ENCODE measurements around the gene KTN1. TPM values are rescaled to one million over a fixed set of nuclear protein-coding genes. Genes with fewer than 3 reads are reported as not detected.

The KTN1 gene
- total RNA-seq, 1 donor = 167 TPM

DNA sequence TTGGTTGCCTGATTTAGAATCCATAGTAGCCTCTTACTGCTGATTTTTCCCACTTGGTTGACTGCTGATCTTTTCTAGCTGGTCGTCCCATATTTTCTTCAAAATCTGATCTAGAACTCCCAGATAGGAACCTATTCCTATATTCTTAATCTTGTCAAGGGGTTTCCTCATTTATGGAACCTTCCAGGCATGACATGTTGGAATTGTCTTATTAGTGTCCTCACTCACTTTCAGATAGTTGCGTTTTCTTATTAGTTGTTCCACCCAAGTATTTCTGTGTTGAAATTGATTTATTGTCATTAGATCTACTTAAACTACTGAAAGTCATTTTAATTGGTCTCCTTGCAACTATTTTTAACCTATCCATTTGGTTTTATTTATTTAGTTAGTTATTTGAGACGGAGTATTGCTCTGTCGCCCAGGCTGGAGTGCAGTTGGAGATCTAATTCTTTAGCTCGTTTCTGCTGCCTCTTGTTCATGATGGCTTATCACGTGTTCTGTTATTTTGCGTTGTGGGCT lies 25.0 kb downstream of the KTN1 start:
- no peak overlapping the region for H3K4me3 ChIP-seq (ENCODE audit: low read depth, low read length)
- TF ChIP-seq, protein P1, sequence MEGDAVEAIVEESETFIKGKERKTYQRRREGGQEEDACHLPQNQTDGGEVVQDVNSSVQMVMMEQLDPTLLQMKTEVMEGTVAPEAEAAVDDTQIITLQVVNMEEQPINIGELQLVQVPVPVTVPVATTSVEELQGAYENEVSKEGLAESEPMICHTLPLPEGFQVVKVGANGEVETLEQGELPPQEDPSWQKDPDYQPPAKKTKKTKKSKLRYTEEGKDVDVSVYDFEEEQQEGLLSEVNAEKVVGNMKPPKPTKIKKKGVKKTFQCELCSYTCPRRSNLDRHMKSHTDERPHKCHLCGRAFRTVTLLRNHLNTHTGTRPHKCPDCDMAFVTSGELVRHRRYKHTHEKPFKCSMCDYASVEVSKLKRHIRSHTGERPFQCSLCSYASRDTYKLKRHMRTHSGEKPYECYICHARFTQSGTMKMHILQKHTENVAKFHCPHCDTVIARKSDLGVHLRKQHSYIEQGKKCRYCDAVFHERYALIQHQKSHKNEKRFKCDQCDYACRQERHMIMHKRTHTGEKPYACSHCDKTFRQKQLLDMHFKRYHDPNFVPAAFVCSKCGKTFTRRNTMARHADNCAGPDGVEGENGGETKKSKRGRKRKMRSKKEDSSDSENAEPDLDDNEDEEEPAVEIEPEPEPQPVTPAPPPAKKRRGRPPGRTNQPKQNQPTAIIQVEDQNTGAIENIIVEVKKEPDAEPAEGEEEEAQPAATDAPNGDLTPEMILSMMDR (IDR thresholded peaks at IDR 0.05; ENCODE audit: insufficient read depth, low read depth, low read length) = no peak
- DNase-seq (ENCODE audit: low read depth) = no peak

DNA sequence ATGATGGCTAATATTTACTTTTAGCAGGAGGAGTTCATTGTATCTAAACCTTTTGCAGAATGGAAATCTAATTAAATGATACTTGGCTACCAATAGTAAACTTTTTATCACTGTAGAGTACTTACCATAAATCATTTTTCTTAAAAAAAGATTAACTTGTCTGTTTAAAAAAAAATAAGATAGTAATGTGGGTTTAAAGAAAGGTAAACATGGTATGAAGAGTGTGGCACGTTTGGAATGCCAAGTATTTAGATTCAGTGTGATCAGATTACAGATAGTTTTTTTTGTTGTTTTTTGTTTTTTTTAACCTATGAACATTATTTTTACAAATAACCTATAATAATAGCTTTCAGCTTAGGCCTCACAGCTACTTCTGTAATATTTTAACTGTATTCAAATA lies 25.8 kb downstream of the KTN1 start:
- no peak overlapping the region for H3K4me3 ChIP-seq (ENCODE audit: low read depth, low read length)
- no peak for DNase-seq (ENCODE audit: low read depth)
- TF ChIP-seq, protein P1 (IDR thresholded peaks at IDR 0.05; ENCODE audit: insufficient read depth, low read depth, low read length) = no peak

DNA sequence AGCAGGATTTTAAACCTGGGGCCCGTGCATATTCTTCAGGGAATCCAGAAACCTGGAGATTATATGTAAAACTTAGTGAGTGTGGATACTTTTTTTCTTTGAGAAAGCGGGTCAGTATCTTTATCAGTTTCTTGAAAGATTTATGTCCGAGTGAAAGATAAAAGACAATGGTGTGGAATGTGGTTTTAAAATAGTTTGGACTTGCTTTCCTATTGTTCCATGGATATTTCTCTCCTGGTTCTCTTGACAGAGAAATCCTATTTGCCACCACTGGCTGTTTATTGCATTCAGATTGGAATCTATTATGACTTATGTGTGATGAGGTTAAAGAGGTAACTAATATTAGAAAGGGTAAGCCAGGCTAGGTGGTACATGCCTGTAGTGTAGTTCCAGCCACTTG lies 27.4 kb downstream of the KTN1 start:
- TF ChIP-seq, protein P1 (IDR thresholded peaks at IDR 0.05; ENCODE audit: insufficient read depth, low read depth, low read length) = no peak
- DNase-seq (ENCODE audit: low read depth) = no peak
- no peak overlapping the region for H3K4me3 ChIP-seq (ENCODE audit: low read depth, low read length)

DNA sequence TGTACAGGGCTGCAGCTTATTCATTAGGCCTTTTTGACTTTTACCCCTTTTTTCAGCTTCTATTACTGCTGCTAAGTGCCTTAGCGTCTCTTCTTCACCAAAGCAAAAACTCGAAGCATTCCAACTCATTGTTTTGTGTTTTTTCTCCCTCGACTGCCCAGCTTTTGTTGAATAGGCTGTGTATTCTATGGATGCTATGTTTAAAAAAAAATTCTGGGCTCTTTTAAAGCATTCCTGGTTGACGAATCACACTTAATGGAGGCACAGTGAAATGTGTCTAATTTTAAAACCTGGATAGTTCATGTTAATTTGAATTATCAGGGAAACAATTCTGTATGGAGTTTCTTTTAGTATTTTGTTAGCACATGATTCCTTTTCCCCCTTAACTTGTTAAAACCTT lies 29.7 kb downstream of the KTN1 start:
- H3K4me3 ChIP-seq (ENCODE audit: low read depth, low read length) = no peak overlapping the region
- TF ChIP-seq, protein P1 (IDR thresholded peaks at IDR 0.05; ENCODE audit: insufficient read depth, low read depth, low read length) = no peak
- peak; percentile 41 for DNase-seq (ENCODE audit: low read depth)

DNA sequence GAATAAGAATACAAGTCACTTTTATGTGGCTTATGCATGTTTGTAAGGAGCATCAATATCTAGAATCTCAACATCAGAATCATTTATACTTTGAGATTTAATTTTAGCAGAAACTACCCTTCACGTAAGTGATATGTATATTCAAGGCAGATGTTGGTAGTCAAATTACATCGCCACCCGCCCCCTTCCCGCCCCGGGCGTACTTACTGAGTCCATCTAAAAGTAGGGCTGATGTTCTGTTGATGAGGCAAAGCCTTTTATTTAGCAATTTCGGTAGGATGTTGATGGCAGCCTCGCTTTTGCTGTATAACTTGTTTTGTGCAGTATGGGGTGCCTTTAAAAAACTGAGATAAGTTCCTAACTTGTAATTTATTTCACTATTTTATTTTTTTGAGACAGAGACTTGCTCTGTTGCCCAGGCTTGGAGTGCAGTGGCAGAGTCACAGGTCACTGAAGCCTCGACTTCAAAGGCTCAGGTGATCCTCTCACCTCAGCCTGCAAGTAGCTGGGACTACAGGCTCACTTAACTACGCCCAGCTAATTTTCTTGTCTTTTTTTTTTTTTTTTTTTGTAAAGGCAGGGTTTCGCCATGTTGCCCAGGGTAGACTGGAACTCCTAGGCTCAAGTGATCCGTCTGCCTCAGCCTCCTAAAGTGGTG lies 30.8 kb downstream of the KTN1 start:
- TF ChIP-seq, protein P1 (IDR thresholded peaks at IDR 0.05; ENCODE audit: insufficient read depth, low read depth, low read length) = no peak

DNA sequence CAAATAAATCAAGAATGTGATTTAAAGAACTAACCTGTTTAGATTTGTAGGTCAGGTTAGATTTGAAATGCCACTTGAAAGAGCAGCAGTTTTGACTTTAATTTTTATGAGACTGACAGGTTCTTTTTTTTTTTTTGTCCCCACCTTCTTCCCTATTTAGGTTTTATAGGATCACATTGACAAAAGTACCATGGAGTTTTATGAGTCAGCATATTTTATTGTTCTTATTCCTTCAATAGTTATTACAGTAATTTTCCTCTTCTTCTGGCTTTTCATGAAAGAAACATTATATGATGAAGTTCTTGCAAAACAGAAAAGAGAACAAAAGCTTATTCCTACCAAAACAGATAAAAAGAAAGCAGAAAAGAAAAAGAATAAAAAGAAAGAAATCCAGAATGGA lies 31.9 kb downstream of the KTN1 start:
- TF ChIP-seq, protein P1 (IDR thresholded peaks at IDR 0.05; ENCODE audit: insufficient read depth, low read depth, low read length) = no peak
- no peak for DNase-seq (ENCODE audit: low read depth)
- no peak overlapping the region for H3K4me3 ChIP-seq (ENCODE audit: low read depth, low read length)

More for the DNA sequence above, 30.8 kb downstream of the KTN1 start:
- no peak for DNase-seq (ENCODE audit: low read depth)
- no peak overlapping the region for H3K4me3 ChIP-seq (ENCODE audit: low read depth, low read length)

DNA sequence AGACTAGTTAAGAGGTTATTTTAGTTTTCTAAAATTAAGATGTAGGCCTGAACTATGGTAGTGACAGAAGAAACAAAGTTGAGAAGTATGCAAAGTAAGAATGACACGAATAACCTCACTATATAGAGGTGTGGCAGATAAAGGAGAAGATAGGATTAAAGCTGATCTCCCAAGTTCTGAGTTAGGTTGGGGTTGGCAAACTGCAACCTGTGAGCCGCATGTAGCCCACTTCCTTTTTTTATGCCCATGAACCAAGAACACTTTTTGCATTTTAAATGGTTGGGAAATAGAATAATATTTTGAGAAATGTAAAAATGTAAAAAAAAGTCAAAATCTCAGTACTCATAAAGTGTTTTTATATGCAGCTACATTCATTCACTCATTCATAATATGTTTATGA lies 34.3 kb downstream of the KTN1 start:
- DNase-seq (ENCODE audit: low read depth) = no peak
- TF ChIP-seq, protein P1 (IDR thresholded peaks at IDR 0.05; ENCODE audit: insufficient read depth, low read depth, low read length) = no peak
- no peak overlapping the region for H3K4me3 ChIP-seq (ENCODE audit: low read depth, low read length)

Measured in fibroblast of villous mesenchyme (primary cell).